ENCODE results near the gene TMEM52B.

DNA sequence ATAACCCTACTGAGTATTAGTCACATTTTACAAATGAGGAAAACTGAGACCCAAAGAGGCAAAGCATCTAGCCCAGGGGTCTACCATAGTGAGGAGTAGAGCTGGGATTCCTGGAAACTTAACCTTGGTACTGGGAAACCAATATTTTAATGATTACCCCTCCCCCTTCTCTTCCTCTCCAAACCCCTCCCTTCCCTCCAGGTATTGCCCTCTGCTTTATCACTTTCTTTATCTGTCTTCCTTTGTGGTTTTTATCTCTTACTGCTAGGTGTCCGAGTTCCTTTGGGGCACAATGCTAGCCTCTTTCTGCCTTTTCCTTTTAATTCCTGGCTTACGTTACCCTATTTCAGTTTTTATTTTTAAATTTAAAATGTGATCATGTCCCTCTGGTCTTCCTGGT lies 36.6 kb downstream of the TMEM52B start:
- no peak for TF ChIP-seq POLR2A (IDR thresholded peaks at IDR 0.05; ENCODE audit: low read depth)
- TF ChIP-seq, protein P1, sequence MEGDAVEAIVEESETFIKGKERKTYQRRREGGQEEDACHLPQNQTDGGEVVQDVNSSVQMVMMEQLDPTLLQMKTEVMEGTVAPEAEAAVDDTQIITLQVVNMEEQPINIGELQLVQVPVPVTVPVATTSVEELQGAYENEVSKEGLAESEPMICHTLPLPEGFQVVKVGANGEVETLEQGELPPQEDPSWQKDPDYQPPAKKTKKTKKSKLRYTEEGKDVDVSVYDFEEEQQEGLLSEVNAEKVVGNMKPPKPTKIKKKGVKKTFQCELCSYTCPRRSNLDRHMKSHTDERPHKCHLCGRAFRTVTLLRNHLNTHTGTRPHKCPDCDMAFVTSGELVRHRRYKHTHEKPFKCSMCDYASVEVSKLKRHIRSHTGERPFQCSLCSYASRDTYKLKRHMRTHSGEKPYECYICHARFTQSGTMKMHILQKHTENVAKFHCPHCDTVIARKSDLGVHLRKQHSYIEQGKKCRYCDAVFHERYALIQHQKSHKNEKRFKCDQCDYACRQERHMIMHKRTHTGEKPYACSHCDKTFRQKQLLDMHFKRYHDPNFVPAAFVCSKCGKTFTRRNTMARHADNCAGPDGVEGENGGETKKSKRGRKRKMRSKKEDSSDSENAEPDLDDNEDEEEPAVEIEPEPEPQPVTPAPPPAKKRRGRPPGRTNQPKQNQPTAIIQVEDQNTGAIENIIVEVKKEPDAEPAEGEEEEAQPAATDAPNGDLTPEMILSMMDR (IDR thresholded peaks at IDR 0.05), result no peak

Measured in esophagus muscularis mucosa (tissue), 3 donors.